Left ventricle myocardium superior (tissue), 1 donor: ENCODE data around the gene MAP4K2. TPM values are rescaled to one million over a fixed set of nuclear protein-coding genes. Genes with fewer than 3 reads are reported as not detected.
A peak's percentile ranks its signal among the peaks of the same experiment; 100 is the strongest.

Experiments
- ATAC-seq: fragments of 200-7000 bp; cut with Tn5 transposase; one replicate; pipeline ENCODE4 v1.9.1; 2020; ENCODE audit warnings: mild to moderate bottlenecking, moderate library complexity
- DNase-seq: peaks from one replicate; pipeline ENCODE4 v3.0.0-alpha.2; 2020
- intact Hi-C: fragments of 100-400 bp; cut with micrococcal nuclease; formaldehyde crosslinking; loops from one replicate; pipeline ENCODE4 v1.11.0; 2022
- total RNA-seq: library from RNA; stranded (reverse); fragmentation: NEBNext Ultra II Directional; extraction: Animal tissue kit (Norgen Biotek cat#: 25700); gene quantifications from one replicate; pipeline ENCODE4 v1.2.1, GENCODE V29; 2021
- donor health status: DM: no; HTN: yes; CAD: no; lungs with severe emphysema.

MAP4K2 gene
- total RNA-seq, 1 donor from 2014 or later, result 8.6 TPM

DNA sequence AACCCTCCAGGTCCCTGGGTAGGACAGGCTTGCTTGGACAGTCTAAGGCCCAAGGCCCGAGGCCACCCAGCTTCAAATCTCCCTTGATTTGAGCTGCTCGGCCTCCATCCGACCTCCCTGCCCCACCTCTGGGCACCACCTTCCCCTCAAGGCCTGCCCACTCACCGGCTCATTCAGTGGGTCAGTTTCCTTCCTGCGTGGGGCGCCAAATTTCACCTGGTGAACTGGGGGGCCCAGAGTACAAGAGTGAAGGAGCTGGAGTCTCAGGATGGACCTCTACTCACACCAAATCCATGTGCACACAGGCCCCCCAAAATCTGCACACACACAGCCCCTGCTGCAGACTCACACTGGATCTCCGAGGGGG lies 3.8 kb downstream of the MAP4K2 start:
- ATAC-seq (no peak), DNase-seq (no peak)
- intact Hi-C loops, result no loop called here

GRCh38 chr11:64796757-64797541 lies 6.1 kb downstream of the MAP4K2 start:
- ATAC-seq (no peak), DNase-seq (peak; percentile 24)
- intact Hi-C loops, result no loop called here

DNA sequence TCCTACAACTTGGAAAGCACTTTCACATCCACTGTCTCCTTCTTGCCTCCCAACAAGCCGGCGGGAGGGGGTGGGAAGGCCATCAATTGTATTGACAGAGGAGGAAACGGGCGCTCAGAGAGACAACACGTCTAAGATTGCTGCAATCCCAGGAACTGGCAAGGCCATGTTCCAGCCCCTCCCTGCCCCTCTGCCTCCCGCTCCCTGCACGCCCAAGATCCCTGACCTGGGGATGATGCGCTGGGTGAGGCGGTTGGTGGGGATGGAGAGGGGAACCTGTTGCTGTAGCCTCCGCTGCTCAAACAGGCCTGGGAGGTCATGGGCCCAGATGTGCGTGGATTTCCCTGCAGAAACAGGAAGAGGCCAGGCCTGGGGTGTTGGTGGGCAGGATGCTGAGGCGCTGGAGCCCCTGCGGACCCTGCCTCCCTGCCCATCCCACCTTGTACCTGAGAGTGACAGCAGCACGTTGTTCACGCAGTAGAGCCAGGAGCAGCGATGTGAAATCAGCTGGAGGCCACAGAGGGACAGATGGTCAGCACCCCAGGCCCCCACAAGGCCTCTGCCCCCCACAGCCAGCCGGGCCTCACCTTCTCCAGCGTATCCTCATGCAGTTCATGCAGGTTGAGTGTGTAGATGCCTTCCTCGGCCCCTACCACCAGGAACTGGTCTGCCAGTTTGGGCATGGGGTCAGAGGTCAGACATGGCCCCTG lies 6.8 kb downstream of the MAP4K2 start:
- DNase-seq (no peak), ATAC-seq (no peak)
- intact Hi-C loops, result no loop called here

DNA sequence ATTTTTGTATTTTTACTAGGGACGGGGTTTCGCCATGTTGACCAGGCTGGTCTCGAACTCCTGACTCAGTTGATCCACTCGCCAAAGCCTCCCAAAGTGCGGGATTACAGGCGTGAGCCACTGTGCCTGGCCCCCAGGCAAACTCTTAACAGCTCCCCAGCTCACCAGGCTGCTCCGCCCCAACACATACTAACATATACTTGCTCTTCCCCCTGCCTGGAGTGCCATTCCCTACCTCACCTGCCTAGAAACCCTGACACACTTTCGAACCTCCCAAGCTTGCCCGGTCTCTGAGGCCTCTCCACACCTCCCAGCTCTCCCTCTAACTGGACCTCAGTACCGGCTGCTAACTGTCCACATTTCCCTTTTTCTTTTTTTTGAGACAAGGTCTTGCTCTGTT lies 8.5 kb downstream of the MAP4K2 start:
- intact Hi-C loops, result no loop called here
- DNase-seq, result no peak

DNA sequence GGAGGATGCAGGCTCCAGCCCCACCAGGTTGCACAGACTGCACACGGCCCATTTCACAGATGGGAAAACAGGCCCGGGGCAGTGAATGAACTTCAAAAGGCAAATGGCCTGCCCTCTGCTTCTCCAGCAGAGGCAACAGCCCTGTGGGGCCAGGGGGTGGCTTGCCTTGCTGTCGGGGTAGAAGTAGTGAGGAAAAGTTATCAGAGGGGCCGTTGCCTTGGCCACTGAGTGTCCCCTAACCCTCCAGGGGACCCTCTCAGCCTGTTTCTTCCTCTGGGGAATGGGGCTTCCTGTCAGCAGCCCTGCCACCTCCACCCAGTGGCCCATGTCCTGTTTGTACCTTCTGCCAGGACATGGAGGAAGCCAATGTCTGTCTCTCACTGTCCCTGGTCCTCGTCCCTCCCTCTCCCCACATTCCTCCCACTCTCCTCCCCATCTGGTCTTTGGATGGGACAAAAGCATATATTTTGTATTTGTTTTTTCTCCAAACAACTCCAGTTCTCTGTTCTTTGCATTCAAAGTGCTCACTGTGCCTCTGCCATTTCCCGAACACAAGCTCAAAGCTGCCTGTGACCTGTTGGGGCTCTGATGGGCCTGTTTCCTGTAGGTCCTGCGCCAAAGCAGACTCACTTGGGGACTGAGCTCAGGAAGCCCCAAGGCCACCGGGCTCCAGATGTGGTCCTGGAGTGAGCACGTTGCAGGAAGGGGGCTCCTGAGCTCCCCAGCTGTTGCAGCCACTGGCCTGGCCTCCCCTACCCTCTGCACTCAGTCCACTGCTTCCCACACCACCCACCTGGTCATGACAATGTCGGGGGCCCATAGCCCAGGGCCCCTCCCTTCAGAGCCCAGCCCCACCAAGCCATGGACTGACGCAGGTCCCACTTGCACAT lies 9.5 kb downstream of the MAP4K2 start:
- no peak for ATAC-seq
- intact Hi-C loops, result no loop called here
- DNase-seq, result peak; percentile 33

More for the DNA sequence above, 8.5 kb downstream of the MAP4K2 start:
- no peak for ATAC-seq

DNA sequence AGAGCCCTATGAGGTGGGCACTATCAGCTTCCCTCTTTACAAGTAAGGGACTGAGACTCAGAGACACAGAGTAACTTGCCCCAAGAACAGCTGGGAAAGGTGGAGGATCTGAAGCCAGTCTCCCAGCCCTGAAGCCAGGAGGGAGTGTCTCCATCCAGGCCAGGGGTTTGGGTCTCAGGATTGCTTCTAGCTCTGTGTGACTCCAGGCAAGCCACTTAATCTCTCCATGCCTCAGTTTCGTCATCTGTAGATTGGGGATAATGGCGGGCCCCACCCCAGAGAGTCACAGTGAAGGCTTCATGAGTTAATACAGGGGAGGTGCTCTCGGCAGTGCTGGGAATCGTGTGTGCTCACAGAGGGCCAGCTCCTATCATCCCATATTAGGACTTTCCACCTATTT lies 10.5 kb downstream of the MAP4K2 start:
- DNase-seq (no peak), ATAC-seq (no peak)
- intact Hi-C loops, result no loop called here

DNA sequence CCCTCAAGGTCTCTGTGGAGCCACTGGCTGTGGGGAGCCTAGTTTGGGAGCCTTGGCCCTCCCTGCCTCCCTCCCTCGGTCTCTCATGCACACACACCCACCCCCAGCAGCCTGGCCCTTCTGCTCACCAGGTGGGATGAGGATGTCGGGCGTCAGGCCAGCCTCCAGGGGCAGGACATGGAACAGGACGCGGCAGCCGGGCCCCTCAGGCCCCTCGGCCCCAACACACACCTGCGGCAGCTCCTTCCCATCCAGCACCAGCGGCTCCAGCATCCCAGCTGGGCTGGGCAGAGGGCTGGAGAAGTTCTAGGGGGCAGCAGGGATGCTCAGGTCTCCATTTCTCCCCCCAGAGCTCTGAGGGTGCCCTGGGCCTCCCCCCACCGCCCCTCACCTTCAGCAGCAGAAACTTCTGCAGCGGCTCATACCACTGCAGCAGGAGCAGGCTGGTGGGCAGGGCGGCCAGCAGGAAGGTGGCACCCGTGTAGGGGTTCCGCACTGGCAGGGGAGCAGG lies 11.2 kb downstream of the MAP4K2 start:
- ATAC-seq, result no peak
- intact Hi-C loops, result no loop called here
- DNase-seq, result no peak

DNA sequence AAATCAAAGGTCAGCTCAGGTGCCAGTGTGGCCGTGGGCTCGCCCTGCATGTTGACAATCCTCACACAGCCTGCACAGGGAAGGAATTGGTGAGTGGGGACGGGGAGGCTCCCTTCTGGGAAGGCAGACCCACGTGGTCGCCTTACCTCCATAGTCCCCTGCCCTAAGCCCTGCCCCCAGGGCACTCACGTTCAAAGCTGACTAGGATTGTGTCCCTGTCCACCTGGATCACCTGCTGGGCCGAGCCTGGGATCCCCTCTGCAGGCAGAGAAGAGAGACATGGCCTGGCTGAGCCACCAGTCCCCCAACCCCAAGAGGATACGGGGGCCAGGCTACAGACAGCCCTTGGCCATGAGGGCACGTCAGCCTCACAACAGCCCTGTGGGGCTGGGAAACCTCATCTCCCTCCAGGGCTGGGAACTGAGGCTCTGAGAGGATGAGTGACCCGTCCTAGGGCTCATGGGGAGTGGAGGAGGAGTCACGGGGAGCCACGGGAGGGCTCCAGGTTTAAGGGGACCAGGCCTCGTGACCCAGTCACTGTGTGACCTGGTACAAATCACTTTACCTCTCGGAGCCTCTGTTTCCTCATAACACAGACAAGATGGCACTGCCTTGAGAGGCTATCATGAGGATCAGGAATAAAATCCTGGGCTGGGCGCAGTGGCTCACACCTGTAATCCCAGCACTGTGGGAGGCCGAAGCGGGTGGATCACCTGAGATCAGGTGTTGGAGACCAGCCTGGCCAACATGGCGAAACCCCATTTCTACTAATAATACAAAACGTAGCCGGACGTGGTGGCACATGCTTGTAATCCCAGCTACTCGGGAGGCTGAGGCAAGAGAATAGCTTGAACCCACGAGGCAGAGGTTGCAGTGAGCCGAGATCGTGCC lies 12.6 kb downstream of the MAP4K2 start:
- no peak for ATAC-seq
- intact Hi-C loops, result no loop called here
- DNase-seq, result no peak

GRCh38 chr11:64789331-64790204 lies 13.4 kb downstream of the MAP4K2 start:
- DNase-seq (no peak), ATAC-seq (no peak)
- intact Hi-C loops, result no loop called here

- ATAC-seq, result no peak
- no peak for DNase-seq
- intact Hi-C loops, result no loop called here
Measured at GRCh38 chr11:64788321-64789215, 14.4 kb downstream of the MAP4K2 start.

GRCh38 chr11:64787526-64788320 lies 15.3 kb downstream of the MAP4K2 start:
- DNase-seq, result peak; percentile 76
- intact Hi-C loops, result no loop called here
- peak; percentile 61 for ATAC-seq

GRCh38 chr11:64786308-64786707 lies 16.7 kb downstream of the MAP4K2 start:
- ATAC-seq, result no peak
- DNase-seq, result no peak
- intact Hi-C loops, result no loop called here

GRCh38 chr11:64784813-64785581 lies 18.0 kb downstream of the MAP4K2 start:
- no peak for ATAC-seq
- intact Hi-C loops, result no loop called here
- DNase-seq, result no peak

GRCh38 chr11:64778473-64779298 lies 24.3 kb downstream of the MAP4K2 start, which contains the start of gene SF1:
TSS of gene SF1 (minus strand) at chr11:64778542. CDS start at chr11:64778392, 150 bp downstream.
- peak; percentile 94 for ATAC-seq
- DNase-seq, result peak; percentile 98
- intact Hi-C loops, result no loop called here

DNA sequence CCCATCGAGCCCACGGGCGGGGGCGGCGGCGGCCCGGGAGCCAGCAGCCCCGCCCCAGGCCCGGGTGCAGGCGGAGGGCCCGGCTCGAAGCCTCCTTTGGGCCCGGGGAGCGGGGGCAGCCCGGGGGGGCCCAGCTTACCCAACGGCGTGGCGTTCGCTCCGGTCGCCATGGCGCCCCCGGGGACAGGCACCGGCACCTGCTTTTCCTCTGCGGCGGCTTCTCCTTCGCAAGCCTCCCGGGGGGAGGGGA lies 24.9 kb downstream of the MAP4K2 start:
- peak; percentile 3 for ATAC-seq
- intact Hi-C loops, result no loop called here

More for the DNA sequence above, 24.9 kb downstream of the MAP4K2 start:
- DNase-seq, result no peak
